A549 (cell line): ENCODE results near the gene ZNF599.

Experiments
- CHD2 ChIP-seq: fragments of 150-350 bp; IDR thresholded peaks from 2 replicates; pipeline ENCODE4 v1.6.1; 2014; ENCODE audit warnings: low read length; ENCODE audit not compliant: partially characterized antibody
- CTCF ChIP-seq: fragments of >200 bp; sonication (Bioruptor Twin); formaldehyde crosslinking; IDR thresholded peaks from 3 replicates; pipeline ENCODE4 v1.5.1; 2016
- ELK1 ChIP-seq: fragments of 150-350 bp; IDR thresholded peaks from 2 replicates; pipeline ENCODE4 v1.6.1; 2014; ENCODE audit warnings: low read depth, mild to moderate bottlenecking, low read length
- EP300 ChIP-seq, 2 experiments: fragments of >200 bp; sonication (Bioruptor Twin); formaldehyde crosslinking; IDR thresholded peaks; 2 replicates in 1 of 2; 3 replicates in 1 of 2; pipeline ENCODE4 v1.6.1; 2016 to 2017
- GATA3 ChIP-seq: IDR thresholded peaks from 2 replicates; pipeline ENCODE4 v1.6.1; 2012; ENCODE audit warnings: borderline replicate concordance
- HOXA7 ChIP-seq: fragments of 250-450 bp; sonication (Bioruptor Pico); IDR thresholded peaks from 2 replicates; pipeline ENCODE4 v1.5.0; 2020; ENCODE audit warnings: mild to moderate bottlenecking, moderate library complexity
- JUN ChIP-seq, 2 experiments: fragments of >200 bp; sonication (Bioruptor Twin); formaldehyde crosslinking; IDR thresholded peaks; 2 replicates in 1 of 2; 3 replicates in 1 of 2; pipeline ENCODE4 v1.6.1; 2016 to 2017
- KDM1A ChIP-seq: fragments of 200-600 bp; sonication (generic); IDR thresholded peaks from 2 replicates; pipeline ENCODE4 v1.6.1; 2016; ENCODE audit warnings: low read depth, mild to moderate bottlenecking
- POLR2A ChIP-seq: IDR thresholded peaks from 2 replicates; pipeline ENCODE4 v1.6.1; 2012; ENCODE audit warnings: mild to moderate bottlenecking, low read length
- RFX5 ChIP-seq: fragments of 450-650 bp; IDR thresholded peaks from 2 replicates; pipeline ENCODE4 v1.7.1; 2014; ENCODE audit warnings: antibody characterized with exemption, mild to moderate bottlenecking, moderate library complexity

- no peak for TF ChIP-seq RFX5
- no peak for TF ChIP-seq CTCF
- TF ChIP-seq EP300 (IDR thresholded peaks at IDR 0.05): no peak
- no peak for TF ChIP-seq JUN (IDR thresholded peaks at IDR 0.05)
- TF ChIP-seq CHD2: no peak
- TF ChIP-seq GATA3: no peak
- TF ChIP-seq ELK1: no peak
- TF ChIP-seq HOXA7: no peak
- no peak for TF ChIP-seq POLR2A
- no peak for TF ChIP-seq KDM1A
These were observed 14.2 kb upstream of the ZNF599 start for GRCh38 chr19:34787059-34787824.
